K562 (cell line): ENCODE data around the gene CELSR3. TPM values are rescaled to one million over a fixed set of nuclear protein-coding genes. Genes with fewer than 3 reads are reported as not detected.
A peak's percentile ranks its signal among the peaks of the same experiment; 100 is the strongest.

Experiments used
- ATAC-seq: fragments of 200-7000 bp; cut with Tn5 transposase; 3 replicates; pipeline ENCODE4 v1.9.1; 2020; ENCODE audit warnings: moderate library complexity
- BruUV-seq: library from RNA; stranded (reverse); fragments of 400-500 nt; replicated peaks from 2 replicates; lab custom pipeline; 2021; lab: Mats Ljungman, UMichigan
- CTCF ChIA-PET: fragments of 300-600 bp; formaldehyde crosslinking; extraction: SDS; loops from one replicate; lab custom pipeline; 2021; ENCODE audit warnings: low intra/inter-chr PET ratio; lab: Yijun Ruan, JAX
- POLR2A ChIA-PET: fragments of 300-600, 350-650 bp; sonication (Branson Sonifier 250); formaldehyde crosslinking; extraction: SDS; loops from one replicate; lab custom pipeline; 2021; ENCODE audit warnings: antibody characterized with exemption, inconsistent platforms; lab: Yijun Ruan, JAX
- DNase-seq, 4 experiments: peaks; one replicate each; pipeline versions ENCODE4 v3.0.0 to v3.0.0-alpha.2; 2011 to 2018; ENCODE audit warnings: low spot score in 3 of 4, mixed read lengths in 3 of 4; ENCODE audit errors: extremely low read depth in 1 of 4
- FAIRE-seq: peaks from 2 replicates; lab custom pipeline; 2011; peaks lifted over from hg19 to GRCh38; lab: Jason Lieb, UNC
- H2AFZ ChIP-seq: 2 replicates; pipeline ENCODE4 v1.6.0; 2011; ENCODE audit warnings: low read depth, low read length, control low read depth, inconsistent platforms
- H3K27ac ChIP-seq: fragments of 200-600 bp; 3 replicates; pipeline ENCODE4 v1.8.0; 2011; ENCODE audit warnings: low read depth, mild to moderate bottlenecking, control low read depth, inconsistent platforms, low read length, moderate library complexity, mixed read lengths; ENCODE audit errors: extremely low read depth
- H3K27me3 ChIP-seq, 2 experiments: fragments of 300-600 bp in 1 of 2; 2 replicates in 1 of 2; 3 replicates in 1 of 2; pipeline versions ENCODE4 v1.6.0 to v1.8.0; 2011; ENCODE audit warnings: inconsistent platforms in 2 of 2, low read length in 2 of 2, mild to moderate bottlenecking in 1 of 2, mixed read lengths in 1 of 2, moderate library complexity in 1 of 2; ENCODE audit not compliant: control insufficient read depth in 2 of 2, insufficient read depth in 2 of 2
- H3K36me3 ChIP-seq: fragments of 300-600 bp; 3 replicates; pipeline ENCODE4 v1.8.0; 2011; ENCODE audit warnings: mild to moderate bottlenecking, low read length, inconsistent platforms; ENCODE audit not compliant: control insufficient read depth, insufficient read depth
- H3K4me1 ChIP-seq, 2 experiments: fragments of 200-600 bp in 1 of 2; replicated peaks in 1 of 2; 2 replicates in 1 of 2; 3 replicates in 1 of 2; pipeline versions ENCODE4 v1.5.1 to v1.8.0; 2011; ENCODE audit warnings: inconsistent platforms in 2 of 2, low read length in 2 of 2, mild to moderate bottlenecking in 1 of 2, mixed read lengths in 1 of 2, moderate library complexity in 1 of 2; ENCODE audit not compliant: control insufficient read depth in 2 of 2, insufficient read depth in 2 of 2
- H3K4me2 ChIP-seq: 2 replicates; pipeline ENCODE4 v1.6.1; 2011; ENCODE audit warnings: low read length, control low read depth, inconsistent platforms, mixed read lengths; ENCODE audit not compliant: insufficient read depth
- H3K4me3 ChIP-seq: fragments of 200-600 bp; sonication (generic), shearing (Covaris generic); 2 replicates; pipeline ENCODE4 v1.5.1; 2016; ENCODE audit warnings: control low read depth, inconsistent platforms
- H3K79me2 ChIP-seq: fragments of 200-600 bp; 3 replicates; pipeline ENCODE4 v1.8.0; 2011; ENCODE audit warnings: low read length, inconsistent platforms; ENCODE audit not compliant: control insufficient read depth, insufficient read depth
- H3K9ac ChIP-seq, 2 experiments: 2 replicates each; pipeline versions ENCODE4 v1.6.0 to v1.6.1; 2011; ENCODE audit warnings: low read depth in 2 of 2, low read length in 2 of 2, control low read depth in 1 of 2, inconsistent platforms in 1 of 2, mild to moderate bottlenecking in 1 of 2, mixed read lengths in 1 of 2; ENCODE audit not compliant: insufficient read depth in 1 of 2
- H3K9me1 ChIP-seq: one replicate; pipeline ENCODE4 v1.6.0; 2011; ENCODE audit warnings: inconsistent platforms, mild to moderate bottlenecking, low read length, moderate library complexity; ENCODE audit not compliant: control insufficient read depth, insufficient read depth
- H3K9me3 ChIP-seq: replicated peaks from 2 replicates; pipeline ENCODE4 v1.5.1; 2011; ENCODE audit warnings: low read depth, low read length, inconsistent platforms; ENCODE audit not compliant: control insufficient read depth, insufficient read depth
- H4K20me1 ChIP-seq: replicated peaks from 2 replicates; pipeline ENCODE4 v1.6.1; 2011; ENCODE audit warnings: low read length, inconsistent platforms, mixed read lengths; ENCODE audit not compliant: control insufficient read depth, insufficient read depth
- KAT7 ChIP-seq: sonication (generic); formaldehyde crosslinking; IDR thresholded peaks from 2 replicates; pipeline ENCODE4 v1.8.0; 2022; ENCODE audit warnings: missing genetic modification reagents, mild to moderate bottlenecking, borderline replicate concordance
- NR4A1 ChIP-seq, 2 experiments: fragments of 250-450 bp in 1 of 2; fragments of 450-650 bp in 1 of 2; sonication (Bioruptor Pico) in 1 of 2; IDR thresholded peaks; 2 replicates each; pipeline versions ENCODE4 v1.4.0 to v1.6.1; 2016 to 2020; ENCODE audit warnings: mild to moderate bottlenecking in 2 of 2, missing compliant biosample characterization in 1 of 2, missing genetic modification characterization in 1 of 2, moderate library complexity in 1 of 2
- POLR2G ChIP-seq: fragments of 200-400 bp; formaldehyde crosslinking; IDR thresholded peaks from 2 replicates; pipeline ENCODE4 v1.6.1; 2017; ENCODE audit warnings: low read depth, mild to moderate bottlenecking, antibody characterized with exemption, low read length, moderate library complexity
- WHSC1 ChIP-seq: IDR thresholded peaks from one replicate; pipeline ENCODE4 v1.6.1; 2012; ENCODE audit warnings: low read length, control low read depth, inconsistent platforms
- ZBTB5 ChIP-seq: fragments of 450-650 bp; IDR thresholded peaks from 2 replicates; pipeline ENCODE4 v1.6.1; 2017; ENCODE audit warnings: antibody characterized with exemption
- ZNF589 ChIP-seq: fragments of 200-800 bp; sonication (Bioruptor generic); IDR thresholded peaks from 2 replicates; pipeline ENCODE4 v1.6.1; 2016; ENCODE audit warnings: low read depth, missing genetic modification characterization, missing compliant biosample characterization
- WGBS: fragments of 100-300 bp; shearing (Covaris generic); methylation state at CpG from one replicate; pipeline ENCODE4 v1.1.6; 2016; ENCODE audit warnings: low coverage, mixed read lengths; ENCODE audit not compliant: insufficient coverage; ENCODE audit errors: missing lambda C conversion rate; 5-methylcytosine and 5-hydroxymethylcytosine counted together
- in situ Hi-C: fragments of 300-500 bp; cut with MboI; formaldehyde crosslinking; loops from 4 replicates; pipeline ENCODE4 v1.15.0; 2018; ENCODE audit warnings: inconsistent platforms, mixed read lengths
- intact Hi-C: fragments of 100-400 bp; cut with micrococcal nuclease; formaldehyde crosslinking; loops from 2 replicates; pipeline ENCODE4 v1.14.2; 2022
- polyA plus RNA-seq, 8 experiments: library from polyadenylated mRNA; depleted of rRNA in 4 of 8; stranded (reverse) in 5 of 8; unstranded in 3 of 8; fragments of >200 nt; fragmentation: Nextera tagmentation in 2 of 8; fragmentation: Illumina TruSeq in 1 of 8; extraction: Ambion mirVana in 2 of 8; extraction: Trizol in 1 of 8; gene quantifications; 2 replicates each; pipeline versions ENCODE4 v1.2.1 to v1.2.3, GENCODE V29; 2011 to 2014; ENCODE audit warnings: inconsistent platforms in 1 of 8, missing spikeins in 1 of 8
- total RNA-seq, 7 experiments: library from RNA; depleted of rRNA in 6 of 7; stranded (reverse); fragments of >200 nt in 6 of 7; fragmentation: Illumina TruSeq in 2 of 7; extraction: Trizol in 2 of 7; gene quantifications; 2 replicates each; pipeline versions ENCODE4 v1.2.1 to v1.2.3, GENCODE V29; 2011 to 2021; ENCODE audit warnings: low replicate concordance in 1 of 7
- TF ChIP-seq, protein P1 (sequence below): sonication (generic); formaldehyde crosslinking; IDR thresholded peaks from 2 replicates; pipeline ENCODE4 v1.8.1; 2023; ENCODE audit warnings: mild to moderate bottlenecking, missing genetic modification reagents

Gene CELSR3
- total and polyA plus RNA-seq, 9 of the 15 experiments (the other 6 are each of a cell fraction or from before 2014, with no cell fraction given): 0.10 to 2.7 (median 0.76) TPM

GRCh38 chr3:48660800-48661400 lies 1.8 kb downstream of the CELSR3 start:
- no peaks in the 10 kb centered on the region; the same call in 2 of the 3 replicates for H3K36me3 ChIP-seq
- ChIA-PET POLR2A (interaction anchor here (1.5 kb wide), 1 partner anchor 9 kb away, joined by 5 read pairs; no protein-coding TSS in a partner anchor), CTCF (no interaction called here)
- no peaks in the 10 kb centered on the region for H3K9me1 ChIP-seq
- H3K79me2 ChIP-seq: no peaks in the 10 kb centered on the region
- no peak overlapping the region for H2AFZ ChIP-seq
- H3K9ac ChIP-seq: no peak overlapping the region
- no TSS peak for BruUV-seq
- no peaks in the 10 kb centered on the region; a peak in 1 of 5 replicates for H3K27me3 ChIP-seq
- DNase-seq (no peak), FAIRE-seq (no peak), ATAC-seq (no peak)
- H3K9me3 ChIP-seq: no peaks in the 10 kb centered on the region
- in situ Hi-C loops: no loop called here
- no peak overlapping the region for H3K4me3 ChIP-seq
- H3K4me2 ChIP-seq: no peak overlapping the region
- H4K20me1 ChIP-seq: no peaks in the 10 kb centered on the region
- peaks cover 2 to 36% of the 10 kb centered on the region in 2 experiments; a peak in 4 of 5 replicates for H3K4me1 ChIP-seq
- no peak for TF ChIP-seq WHSC1
- 0 out of 2 replicates have a peak, but pooled peaks have one; percentile 24 for TF ChIP-seq POLR2G
- no peak overlapping the region for H3K27ac ChIP-seq
- WGBS: 85% methylated on average over 21 of the region's 61 CpGs
- intact Hi-C loops: no loop called here

- no peaks in the 10 kb centered on the region for H3K9me1 ChIP-seq
- DNase-seq (no peak), ATAC-seq (no peak)
- BruUV-seq: no TSS peak
- no peak overlapping the region for H3K9ac ChIP-seq
- no peak overlapping the region for H3K4me2 ChIP-seq
- CTCF ChIA-PET: no interaction called here
- H3K27me3 ChIP-seq: no peaks in the 10 kb centered on the region; a peak in 1 of 5 replicates
- TF ChIP-seq KAT7 (CRISPR knock-in tag) (no peak), ZBTB5 (no peak), ZNF589 (CRISPR knock-in tag) (no peak), NR4A1 (CRISPR knock-in tag; IDR thresholded peaks at IDR 0.05) (no peak), NR4A1 (tag; IDR thresholded peaks at IDR 0.05) (no peak)
- TF ChIP-seq, protein P1, sequence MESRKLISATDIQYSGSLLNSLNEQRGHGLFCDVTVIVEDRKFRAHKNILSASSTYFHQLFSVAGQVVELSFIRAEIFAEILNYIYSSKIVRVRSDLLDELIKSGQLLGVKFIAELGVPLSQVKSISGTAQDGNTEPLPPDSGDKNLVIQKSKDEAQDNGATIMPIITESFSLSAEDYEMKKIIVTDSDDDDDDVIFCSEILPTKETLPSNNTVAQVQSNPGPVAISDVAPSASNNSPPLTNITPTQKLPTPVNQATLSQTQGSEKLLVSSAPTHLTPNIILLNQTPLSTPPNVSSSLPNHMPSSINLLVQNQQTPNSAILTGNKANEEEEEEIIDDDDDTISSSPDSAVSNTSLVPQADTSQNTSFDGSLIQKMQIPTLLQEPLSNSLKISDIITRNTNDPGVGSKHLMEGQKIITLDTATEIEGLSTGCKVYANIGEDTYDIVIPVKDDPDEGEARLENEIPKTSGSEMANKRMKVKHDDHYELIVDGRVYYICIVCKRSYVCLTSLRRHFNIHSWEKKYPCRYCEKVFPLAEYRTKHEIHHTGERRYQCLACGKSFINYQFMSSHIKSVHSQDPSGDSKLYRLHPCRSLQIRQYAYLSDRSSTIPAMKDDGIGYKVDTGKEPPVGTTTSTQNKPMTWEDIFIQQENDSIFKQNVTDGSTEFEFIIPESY (CRISPR knock-in tag): 0 out of 2 replicates have a peak, but pooled peaks have one; percentile 11
- TF ChIP-seq, all 486 proteins: peak for 1
- Histone ChIP-seq H2AFZ (no peak overlapping the region), H4K20me1 (no peaks in the 10 kb centered on the region), H3K4me1 (peaks cover 0 to 14% of the 10 kb centered on the region in 2 experiments; a peak in 2 of 5 replicates), H3K36me3 (no peaks in the 10 kb centered on the region), H3K9me3 (no peaks in the 10 kb centered on the region), H3K4me3 (no peak overlapping the region), H3K79me2 (no peaks in the 10 kb centered on the region), H3K27ac (no peak overlapping the region)
- POLR2A ChIA-PET: no interaction called here
- no peak for FAIRE-seq
- intact Hi-C loops: no loop called here
- in situ Hi-C loops: no loop called here
- 78% methylated on average over 11 of the region's 45 CpGs for WGBS
Observed at GRCh38 chr3:48656841-48657281, 5.8 kb downstream of the CELSR3 start.
